Measurements from ENCODE around the gene FSTL1. TPM values are rescaled to one million over a fixed set of nuclear protein-coding genes. Genes with fewer than 3 reads are reported as not detected.

The FSTL1 gene
- total RNA-seq, 1 experiment from 2014 or later, result 179 TPM

- in situ Hi-C loops (cut with HindIII; ENCODE audit: low sequenced_read_pairs), result no loop called here
- DNase-seq (ENCODE audit: low spot score), result no peak
Observed at GRCh38 chr3:120423432-120423831, 27.4 kb downstream of the FSTL1 start.

- DNase-seq (ENCODE audit: low spot score), result no peak
- in situ Hi-C loops (cut with HindIII; ENCODE audit: low sequenced_read_pairs), result no loop called here
Observed at GRCh38 chr3:120421926-120422325, 28.9 kb downstream of the FSTL1 start.

- no peak for DNase-seq (ENCODE audit: low spot score)
- in situ Hi-C loops (cut with HindIII; ENCODE audit: low sequenced_read_pairs), result no loop called here
Observed at GRCh38 chr3:120420928-120421551, 29.8 kb downstream of the FSTL1 start.

GRCh38 chr3:120420360-120420759 is 30.4 kb downstream of the FSTL1 start:
- in situ Hi-C loops (cut with HindIII; ENCODE audit: low sequenced_read_pairs), result no loop called here
- peak; percentile 5 for DNase-seq (ENCODE audit: low spot score)

- peak; percentile 20 for DNase-seq (ENCODE audit: low spot score)
- in situ Hi-C loops (cut with HindIII; ENCODE audit: low sequenced_read_pairs), result no loop called here
Observed at GRCh38 chr3:120419797-120420196, 31.0 kb downstream of the FSTL1 start.

- in situ Hi-C loops (cut with HindIII; ENCODE audit: low sequenced_read_pairs), result no loop called here
- DNase-seq (ENCODE audit: low spot score), result peak; percentile 95
Observed at GRCh38 chr3:120418866-120419490, 31.8 kb downstream of the FSTL1 start.

GRCh38 chr3:120418446-120418845 is 32.3 kb downstream of the FSTL1 start:
- in situ Hi-C loops (cut with HindIII; ENCODE audit: low sequenced_read_pairs), result no loop called here
- no peak for DNase-seq (ENCODE audit: low spot score)

GRCh38 chr3:120417272-120417911 is 33.4 kb downstream of the FSTL1 start:
- in situ Hi-C loops (cut with HindIII; ENCODE audit: low sequenced_read_pairs), result no loop called here
- DNase-seq (ENCODE audit: low spot score), result peak; percentile 99

- DNase-seq (ENCODE audit: low spot score), result no peak
- in situ Hi-C loops (cut with HindIII; ENCODE audit: low sequenced_read_pairs), result no loop called here
Observed at GRCh38 chr3:120416868-120417267, 33.9 kb downstream of the FSTL1 start.

- no peak for DNase-seq (ENCODE audit: low spot score)
- in situ Hi-C loops (cut with HindIII; ENCODE audit: low sequenced_read_pairs), result no loop called here
Observed at GRCh38 chr3:120415756-120416155, 35.0 kb downstream of the FSTL1 start.

GRCh38 chr3:120410541-120410940 is 40.3 kb downstream of the FSTL1 start:
- DNase-seq (ENCODE audit: low spot score), result peak; percentile 80
- in situ Hi-C loops (cut with HindIII; ENCODE audit: low sequenced_read_pairs), result no loop called here

- in situ Hi-C loops (cut with HindIII; ENCODE audit: low sequenced_read_pairs), result no loop called here
- DNase-seq (ENCODE audit: low spot score), result peak; percentile 19
Observed at GRCh38 chr3:120410116-120410515, 40.7 kb downstream of the FSTL1 start.

GRCh38 chr3:120407508-120408287 is 43.1 kb downstream of the FSTL1 start:
- in situ Hi-C loops (cut with HindIII; ENCODE audit: low sequenced_read_pairs), result no loop called here
- no peak for DNase-seq (ENCODE audit: low spot score)

GRCh38 chr3:120404876-120405275 is 45.9 kb downstream of the FSTL1 start:
- in situ Hi-C loops (cut with HindIII; ENCODE audit: low sequenced_read_pairs), result no loop called here
- no peak for DNase-seq (ENCODE audit: low spot score)

- in situ Hi-C loops (cut with HindIII; ENCODE audit: low sequenced_read_pairs), result no loop called here
- DNase-seq (ENCODE audit: low spot score), result no peak
Observed at GRCh38 chr3:120402257-120402656, 48.5 kb downstream of the FSTL1 start.

- DNase-seq (ENCODE audit: low spot score), result no peak
- in situ Hi-C loops (cut with HindIII; ENCODE audit: low sequenced_read_pairs), result loop anchor here (25.0 kb wide), 1 partner anchor 137 kb away; no protein-coding TSS in a partner anchor
Observed at GRCh38 chr3:120399372-120399771, 51.4 kb downstream of the FSTL1 start.

- DNase-seq (ENCODE audit: low spot score), result no peak
- in situ Hi-C loops (cut with HindIII; ENCODE audit: low sequenced_read_pairs), result loop anchor here (25.0 kb wide), 1 partner anchor 134 kb away; no protein-coding TSS in a partner anchor
Observed at GRCh38 chr3:120396469-120396868, 54.3 kb downstream of the FSTL1 start.

- in situ Hi-C loops (cut with HindIII; ENCODE audit: low sequenced_read_pairs), result loop anchor here (25.0 kb wide), 1 partner anchor 132 kb away; no protein-coding TSS in a partner anchor
- DNase-seq (ENCODE audit: low spot score), result no peak
Observed at GRCh38 chr3:120394347-120394746, 56.4 kb downstream of the FSTL1 start.

- DNase-seq (ENCODE audit: low spot score), result no peak
- in situ Hi-C loops (cut with HindIII; ENCODE audit: low sequenced_read_pairs), result loop anchor here (25.0 kb wide), 1 partner anchor 131 kb away; no protein-coding TSS in a partner anchor
Observed at GRCh38 chr3:120393761-120394160, 57.0 kb downstream of the FSTL1 start.

GRCh38 chr3:120393243-120393642 is 57.5 kb downstream of the FSTL1 start:
- in situ Hi-C loops (cut with HindIII; ENCODE audit: low sequenced_read_pairs), result loop anchor here (25.0 kb wide), 1 partner anchor 131 kb away; no protein-coding TSS in a partner anchor
- no peak for DNase-seq (ENCODE audit: low spot score)

Measured in G401 (cell line).